Liver (tissue), 9 donors: ENCODE measurements around the gene RAG2. TPM values are rescaled to one million over a fixed set of nuclear protein-coding genes. Genes with fewer than 3 reads are reported as not detected.

ENCODE experiments used
- DNase-seq: peaks from one replicate; pipeline ENCODE4 v3.0.0-alpha.2; 2017; ENCODE audit warnings: low spot score
- H3K27ac ChIP-seq, 2 donors: one replicate each; pipeline ENCODE4 v1.7.0; 2013; ENCODE audit warnings: inconsistent platforms in 2 of 2, low read length in 2 of 2, control low read depth in 1 of 2, low read depth in 1 of 2, mild to moderate bottlenecking in 1 of 2
- H3K27me3 ChIP-seq, 4 donors: one replicate each; pipeline versions ENCODE4 v1.6.1 to v1.7.0; 2013; ENCODE audit warnings: low read length in 3 of 4, inconsistent platforms in 1 of 4, mild to moderate bottlenecking in 1 of 4, moderate library complexity in 1 of 4; ENCODE audit not compliant: control insufficient read depth in 4 of 4, insufficient read depth in 4 of 4
- H3K36me3 ChIP-seq, 4 donors: one replicate each; pipeline versions ENCODE4 v1.6.1 to v1.7.0; 2013; ENCODE audit warnings: low read length in 3 of 4, mild to moderate bottlenecking in 3 of 4, low read depth in 1 of 4, moderate library complexity in 1 of 4; ENCODE audit not compliant: control insufficient read depth in 4 of 4, insufficient read depth in 3 of 4
- H3K4me1 ChIP-seq, 4 donors: one replicate each; pipeline versions ENCODE4 v1.6.1 to v1.7.0; 2013; ENCODE audit warnings: low read length in 3 of 4, mild to moderate bottlenecking in 3 of 4, moderate library complexity in 1 of 4; ENCODE audit not compliant: control insufficient read depth in 4 of 4, insufficient read depth in 4 of 4
- H3K4me3 ChIP-seq, 3 donors: one replicate each; pipeline versions ENCODE4 v1.6.1 to v1.7.0; 2013; ENCODE audit warnings: low read length in 3 of 3, control low read depth in 1 of 3, low read depth in 1 of 3, mild to moderate bottlenecking in 1 of 3
- H3K9ac ChIP-seq, 2 donors: one replicate each; pipeline ENCODE4 v1.7.0; 2013; ENCODE audit warnings: low read length in 2 of 2, mild to moderate bottlenecking in 2 of 2, moderate library complexity in 2 of 2, control low read depth in 1 of 2, low read depth in 1 of 2
- H3K9me3 ChIP-seq, 4 donors: one replicate each; pipeline versions ENCODE4 v1.6.1 to v1.7.0; 2013; ENCODE audit warnings: low read length in 3 of 4; ENCODE audit not compliant: control insufficient read depth in 4 of 4
- ATF3 ChIP-seq: IDR thresholded peaks from 2 replicates; pipeline ENCODE4 v1.6.1; 2016; ENCODE audit warnings: antibody characterized with exemption
- EGR1 ChIP-seq, 2 donors: IDR thresholded peaks; 2 replicates each; pipeline ENCODE4 v1.6.1; 2016 to 2018; ENCODE audit warnings: antibody characterized with exemption in 2 of 2, low read depth in 2 of 2
- FOXA1 ChIP-seq: IDR thresholded peaks from 2 replicates; pipeline ENCODE4 v1.6.1; 2016; ENCODE audit warnings: antibody characterized with exemption
- FOXA2 ChIP-seq: IDR thresholded peaks from 2 replicates; pipeline ENCODE4 v1.6.1; 2016; ENCODE audit warnings: antibody characterized with exemption
- GABPA ChIP-seq, 2 donors: IDR thresholded peaks in 1 of 2; conservative IDR thresholded peaks in 1 of 2; 2 replicates each; pipeline ENCODE4 v1.6.1; 2016; ENCODE audit warnings: antibody characterized with exemption in 2 of 2, mild to moderate bottlenecking in 1 of 2, moderate library complexity in 1 of 2
- HNF4A ChIP-seq, 2 donors: conservative IDR thresholded peaks; 2 replicates each; pipeline ENCODE4 v1.6.1; 2016; ENCODE audit warnings: antibody characterized with exemption in 2 of 2, mild to moderate bottlenecking in 2 of 2
- JUND ChIP-seq, 2 donors: IDR thresholded peaks; 2 replicates each; pipeline ENCODE4 v1.6.1; 2016; ENCODE audit warnings: antibody characterized with exemption in 2 of 2
- NR2F2 ChIP-seq: IDR thresholded peaks from 2 replicates; pipeline ENCODE4 v1.6.1; 2016; ENCODE audit warnings: antibody characterized with exemption
- RAD21 ChIP-seq, 2 donors: IDR thresholded peaks; 2 replicates each; pipeline ENCODE4 v1.6.1; 2016; ENCODE audit warnings: antibody characterized with exemption in 2 of 2, mild to moderate bottlenecking in 2 of 2
- RXRA ChIP-seq, 2 donors: IDR thresholded peaks; 2 replicates each; pipeline ENCODE4 v1.6.1; 2017 to 2018; ENCODE audit warnings: antibody characterized with exemption in 2 of 2, mild to moderate bottlenecking in 1 of 2
- SP1 ChIP-seq: IDR thresholded peaks from 2 replicates; pipeline ENCODE4 v1.6.1; 2018; ENCODE audit warnings: antibody characterized with exemption, mild to moderate bottlenecking
- TAF1 ChIP-seq: conservative IDR thresholded peaks from 2 replicates; pipeline ENCODE4 v1.6.1; 2016; ENCODE audit warnings: antibody characterized with exemption, mild to moderate bottlenecking
- ZBTB33 ChIP-seq: IDR thresholded peaks from 2 replicates; pipeline ENCODE4 v1.6.1; 2016; ENCODE audit warnings: antibody characterized with exemption
- WGBS: extraction: QIAGEN DNeasy Blood & Tissue Kit; methylation state at CpG from one replicate; pipeline ENCODE4 v1.1.7; 2013; 5-methylcytosine and 5-hydroxymethylcytosine counted together
- polyA plus RNA-seq, 2 donors: library from polyadenylated mRNA; stranded (reverse) in 1 of 2; unstranded in 1 of 2; fragments of 200-250 nt in 1 of 2; fragments of >200 nt in 1 of 2; fragmentation: Nextera tagmentation in 1 of 2; extraction: Ambion mirVana in 1 of 2; gene quantifications; one replicate each; pipeline versions ENCODE4 v1.2.1 to v1.2.3, GENCODE V29; 2013 to 2015
- total RNA-seq, 2 donors: library from RNA; depleted of rRNA; stranded (reverse); fragments of >200 nt; gene quantifications; one replicate each; pipeline ENCODE4 v1.2.3, GENCODE V29; 2014
- TF ChIP-seq, protein P1 (sequence below): fragments of 150-350 bp; IDR thresholded peaks from 2 replicates; pipeline ENCODE4 v1.5.1; 2017; ENCODE audit warnings: improper control_type of control experiment, low read depth, low read length; ENCODE audit not compliant: missing input control
- TF ChIP-seq, protein P2 (sequence below): IDR thresholded peaks from 2 replicates; pipeline ENCODE4 v1.6.1; 2016; ENCODE audit warnings: antibody characterized with exemption, mild to moderate bottlenecking
- donor health status: healthy.
- donor health status: healthy.
- donor health status: healthy.
- donor health status: healthy.
- donor health status: healthy.

The RAG2 gene
- total and polyA plus RNA-seq, 4 donors = 2.0 TPM; not detected in 3

DNA sequence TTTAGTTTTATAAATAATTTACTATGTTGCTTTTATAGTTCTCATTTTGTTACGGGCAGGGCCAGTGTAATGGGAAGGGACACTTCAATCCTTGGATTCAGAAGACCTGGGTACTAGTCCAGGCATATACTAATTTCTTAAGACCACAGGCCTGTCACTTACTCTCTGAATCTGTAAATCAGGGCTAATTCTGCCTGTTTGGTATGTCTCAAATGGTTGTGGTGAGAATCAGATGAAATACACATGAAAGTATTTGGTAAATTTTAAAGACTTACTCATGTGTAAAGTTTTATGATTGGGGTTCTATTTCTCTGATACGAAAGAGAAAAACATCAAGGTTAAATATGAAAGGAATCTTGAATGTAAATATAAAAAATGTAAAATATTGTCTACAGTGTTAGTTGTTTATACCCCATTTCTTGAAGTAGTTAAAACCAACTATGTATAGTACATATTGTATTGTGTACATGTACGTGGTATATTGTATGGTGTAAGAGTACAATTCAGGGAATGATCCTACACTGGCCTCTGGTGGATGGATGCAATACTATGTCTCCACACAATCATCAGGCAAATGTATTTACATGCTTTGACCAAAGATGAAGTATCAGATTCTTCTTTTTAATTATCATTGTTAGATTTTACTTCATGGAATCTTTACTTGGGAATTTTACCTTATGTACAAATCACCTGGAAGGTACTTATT, 24.5 kb upstream of the RAG2 start:
- Histone ChIP-seq H3K27me3 (no peaks in the 10 kb centered on the region), H3K27ac (no peak overlapping the region), H3K4me1 (no peaks in the 10 kb centered on the region), H3K9ac (no peak overlapping the region), H3K4me3 (no peak overlapping the region), H3K36me3 (no peaks in the 10 kb centered on the region), H3K9me3 (no peaks in the 10 kb centered on the region)
- TF ChIP-seq ATF3 (no peak), RAD21 (IDR thresholded peaks at IDR 0.05) (peak; percentile 66 to 70)
- TF ChIP-seq, protein P1, sequence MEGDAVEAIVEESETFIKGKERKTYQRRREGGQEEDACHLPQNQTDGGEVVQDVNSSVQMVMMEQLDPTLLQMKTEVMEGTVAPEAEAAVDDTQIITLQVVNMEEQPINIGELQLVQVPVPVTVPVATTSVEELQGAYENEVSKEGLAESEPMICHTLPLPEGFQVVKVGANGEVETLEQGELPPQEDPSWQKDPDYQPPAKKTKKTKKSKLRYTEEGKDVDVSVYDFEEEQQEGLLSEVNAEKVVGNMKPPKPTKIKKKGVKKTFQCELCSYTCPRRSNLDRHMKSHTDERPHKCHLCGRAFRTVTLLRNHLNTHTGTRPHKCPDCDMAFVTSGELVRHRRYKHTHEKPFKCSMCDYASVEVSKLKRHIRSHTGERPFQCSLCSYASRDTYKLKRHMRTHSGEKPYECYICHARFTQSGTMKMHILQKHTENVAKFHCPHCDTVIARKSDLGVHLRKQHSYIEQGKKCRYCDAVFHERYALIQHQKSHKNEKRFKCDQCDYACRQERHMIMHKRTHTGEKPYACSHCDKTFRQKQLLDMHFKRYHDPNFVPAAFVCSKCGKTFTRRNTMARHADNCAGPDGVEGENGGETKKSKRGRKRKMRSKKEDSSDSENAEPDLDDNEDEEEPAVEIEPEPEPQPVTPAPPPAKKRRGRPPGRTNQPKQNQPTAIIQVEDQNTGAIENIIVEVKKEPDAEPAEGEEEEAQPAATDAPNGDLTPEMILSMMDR = peak; percentile 40
- 85% methylated on average over 3 of the region's 3 CpGs for WGBS
- DNase-seq = no peak

DNA sequence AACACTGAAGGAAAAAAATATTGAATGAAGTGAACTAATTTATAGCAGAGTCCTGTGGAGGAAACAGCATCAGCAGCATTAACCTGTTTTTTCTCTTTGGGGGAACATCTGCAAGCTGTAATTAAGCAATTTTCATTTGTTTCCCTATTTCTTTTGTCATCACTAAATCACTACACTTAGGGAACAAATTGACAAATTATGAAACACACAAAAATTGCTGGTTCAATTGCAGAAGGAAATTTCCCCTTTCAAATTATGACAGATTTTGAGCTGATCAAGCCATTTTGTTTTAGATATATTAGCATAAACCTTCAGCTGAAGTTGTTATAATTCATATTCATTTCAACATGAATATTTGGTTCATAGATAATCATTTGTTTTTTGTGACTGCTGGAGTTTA, 22.2 kb upstream of the RAG2 start:
- no peak overlapping the region for H3K4me3 ChIP-seq
- TF ChIP-seq ZBTB33 (no peak), FOXA1 (no peak), SP1 (no peak), RXRA (IDR thresholded peaks at IDR 0.05) (no peak), GABPA (IDR thresholded peaks at IDR 0.05 in 1 of 2, conservative IDR thresholded peaks at IDR 0.05 in 1 of 2) (no peak), JUND (IDR thresholded peaks at IDR 0.05) (no peak), NR2F2 (no peak), ATF3 (no peak), EGR1 (IDR thresholded peaks at IDR 0.05; ENCODE audit: low read depth in 2 of 2) (no peak), TAF1 (no peak), FOXA2 (no peak), HNF4A (conservative IDR thresholded peaks at IDR 0.05) (no peak), RAD21 (IDR thresholded peaks at IDR 0.05) (no peak)
- TF ChIP-seq, protein P1 = no peak
- TF ChIP-seq, protein P2, sequence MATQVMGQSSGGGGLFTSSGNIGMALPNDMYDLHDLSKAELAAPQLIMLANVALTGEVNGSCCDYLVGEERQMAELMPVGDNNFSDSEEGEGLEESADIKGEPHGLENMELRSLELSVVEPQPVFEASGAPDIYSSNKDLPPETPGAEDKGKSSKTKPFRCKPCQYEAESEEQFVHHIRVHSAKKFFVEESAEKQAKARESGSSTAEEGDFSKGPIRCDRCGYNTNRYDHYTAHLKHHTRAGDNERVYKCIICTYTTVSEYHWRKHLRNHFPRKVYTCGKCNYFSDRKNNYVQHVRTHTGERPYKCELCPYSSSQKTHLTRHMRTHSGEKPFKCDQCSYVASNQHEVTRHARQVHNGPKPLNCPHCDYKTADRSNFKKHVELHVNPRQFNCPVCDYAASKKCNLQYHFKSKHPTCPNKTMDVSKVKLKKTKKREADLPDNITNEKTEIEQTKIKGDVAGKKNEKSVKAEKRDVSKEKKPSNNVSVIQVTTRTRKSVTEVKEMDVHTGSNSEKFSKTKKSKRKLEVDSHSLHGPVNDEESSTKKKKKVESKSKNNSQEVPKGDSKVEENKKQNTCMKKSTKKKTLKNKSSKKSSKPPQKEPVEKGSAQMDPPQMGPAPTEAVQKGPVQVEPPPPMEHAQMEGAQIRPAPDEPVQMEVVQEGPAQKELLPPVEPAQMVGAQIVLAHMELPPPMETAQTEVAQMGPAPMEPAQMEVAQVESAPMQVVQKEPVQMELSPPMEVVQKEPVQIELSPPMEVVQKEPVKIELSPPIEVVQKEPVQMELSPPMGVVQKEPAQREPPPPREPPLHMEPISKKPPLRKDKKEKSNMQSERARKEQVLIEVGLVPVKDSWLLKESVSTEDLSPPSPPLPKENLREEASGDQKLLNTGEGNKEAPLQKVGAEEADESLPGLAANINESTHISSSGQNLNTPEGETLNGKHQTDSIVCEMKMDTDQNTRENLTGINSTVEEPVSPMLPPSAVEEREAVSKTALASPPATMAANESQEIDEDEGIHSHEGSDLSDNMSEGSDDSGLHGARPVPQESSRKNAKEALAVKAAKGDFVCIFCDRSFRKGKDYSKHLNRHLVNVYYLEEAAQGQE = no peak
- no peak for DNase-seq
- H3K27me3 ChIP-seq = no peaks in the 10 kb centered on the region
- no peak overlapping the region for H3K9ac ChIP-seq
- H3K4me1 ChIP-seq = no peaks in the 10 kb centered on the region
- no peak overlapping the region for H3K27ac ChIP-seq
- H3K36me3 ChIP-seq = no peaks in the 10 kb centered on the region
- no peaks in the 10 kb centered on the region for H3K9me3 ChIP-seq
